ENCODE results near the gene ASPG. TPM values are rescaled to one million over a fixed set of nuclear protein-coding genes. Genes with fewer than 3 reads are reported as not detected.

The ASPG gene
- total and polyA plus RNA-seq, 2 donors (not counting 3 experiments of a cell fraction or from before 2014, with no cell fraction given): not detected

GRCh38 chr14:104116288-104116755, 30.8 kb downstream of the ASPG start:
- dilution Hi-C loops (cut with MboI; ENCODE audit: extremely low pct_ligation_motif_present, low sequenced_read_pairs): no loop called here
- no peak overlapping the region for H3K4me2 ChIP-seq (ENCODE audit: insufficient read depth, low read length)

More at GRCh38 chr14:104116288-104116755, 30.8 kb downstream of the ASPG start:
- ChIA-PET CTCF (no interaction called here), POLR2A (no interaction called here)
- H3K36me3 ChIP-seq (ENCODE audit: control insufficient read depth in 2 of 2, extremely low read depth in 1 of 2, insufficient read depth in 2 of 2, low read length in 2 of 2): no peaks in the 10 kb centered on the region
- TF ChIP-seq POLR2A (IDR thresholded peaks at IDR 0.05; ENCODE audit: low read depth, low read length) (no peak), FOS (IDR thresholded peaks at IDR 0.05; ENCODE audit: borderline replicate concordance, insufficient read depth, low read length) (no peak), CTCF (IDR thresholded peaks at IDR 0.05; ENCODE audit: extremely low read depth in 1 of 2, insufficient read depth in 1 of 2, low read depth in 1 of 2, low read length in 2 of 2) (no peak), JUN (IDR thresholded peaks at IDR 0.05; ENCODE audit: borderline replicate concordance, insufficient read depth, insufficient read length, low read depth) (no peak), MYC (IDR thresholded peaks at IDR 0.05; ENCODE audit: low read depth, low read length) (no peak), POLR2AphosphoS5 (IDR thresholded peaks at IDR 0.05; ENCODE audit: insufficient read depth, low read depth, low read length) (no peak), GATA2 (IDR thresholded peaks at IDR 0.05; ENCODE audit: insufficient read depth, insufficient read length, low read depth, low read length) (no peak), EZH2 (IDR thresholded peaks at IDR 0.05; ENCODE audit: borderline replicate concordance, low read depth, low read length, severe bottlenecking) (no peak), MAX (IDR thresholded peaks at IDR 0.05; ENCODE audit: insufficient read depth, insufficient read length) (no peak)
- H3K9ac ChIP-seq (replicated peaks; ENCODE audit: extremely low read depth, insufficient read depth, low read length): no peak overlapping the region
- intact Hi-C loops (cut with micrococcal nuclease): no loop called here
- H3K4me3 ChIP-seq (replicated peaks in 1 of 3; ENCODE audit: insufficient read depth in 1 of 3, low read depth in 1 of 3, low read length in 3 of 3): peak overlapping the region in 1 of 3 experiments; percentile 3
- no peak overlapping the region for H2AFZ ChIP-seq (ENCODE audit: low read depth, low read length)
- no peak overlapping the region for H3K27ac ChIP-seq (ENCODE audit: insufficient read depth, low read depth, low read length)
- DNase-seq (ENCODE audit: low read depth, low spot score) (no peak), FAIRE-seq (no peak)
- H3K79me2 ChIP-seq (ENCODE audit: control insufficient read depth, insufficient read depth, low read length): no peaks in the 10 kb centered on the region
- H4K20me1 ChIP-seq (replicated peaks; ENCODE audit: control insufficient read depth, extremely low read depth, insufficient read depth, low read length): no peaks in the 10 kb centered on the region
- BruUV-seq (replicated peaks): no TSS peak
- H3K27me3 ChIP-seq (ENCODE audit: control insufficient read depth in 2 of 2, insufficient read depth in 2 of 2, low read length in 2 of 2): peaks cover 28% of the 10 kb centered on the region in 2 experiments
- H3K9me3 ChIP-seq (replicated peaks; ENCODE audit: control insufficient read depth, insufficient read depth, low read length): no peaks in the 10 kb centered on the region
- H3K4me1 ChIP-seq (ENCODE audit: control insufficient read depth, extremely low read depth, insufficient read depth, low read length): no peaks in the 10 kb centered on the region
- H3K9me1 ChIP-seq (replicated peaks; ENCODE audit: control insufficient read depth, extremely low read depth, insufficient read depth, low read length): no peaks in the 10 kb centered on the region

Measured in endothelial cell of umbilical vein (primary cell).